Measurements from ENCODE around the gene TRPM7.
A peak's percentile ranks its signal among the peaks of the same experiment; 100 is the strongest.

The TRPM7 gene

GRCh38 chr15:50676799-50677483 is 9.7 kb downstream of the TRPM7 start:
- no peaks in the 10 kb centered on the region for H3K9me2 ChIP-seq (replicated peaks; ENCODE audit: insufficient read depth, low read length)
- no peaks in the 10 kb centered on the region for H3K9me3 ChIP-seq (replicated peaks; ENCODE audit: insufficient read depth, low read length)
- DNase-seq: no peak
- H2AFZ ChIP-seq (ENCODE audit: low read length): no peak overlapping the region
- 0 out of 2 replicates have a peak, but pooled peaks cover 5% of the 10 kb centered on the region for H3F3A ChIP-seq (ENCODE audit: insufficient read depth, low read length)
- no peaks in the 10 kb centered on the region for H4K20me1 ChIP-seq (ENCODE audit: insufficient read depth, low read length)
- H3K4me2 ChIP-seq (ENCODE audit: low read depth, low read length): no peak overlapping the region
- no peak overlapping the region for H3K27ac ChIP-seq (ENCODE audit: low read length)
- H3K36me3 ChIP-seq (replicated peaks; ENCODE audit: insufficient read depth, low read length): no peaks in the 10 kb centered on the region
- H3K4me1 ChIP-seq (ENCODE audit: low read length): no peaks in the 10 kb centered on the region
- no peak overlapping the region for H3K9ac ChIP-seq (ENCODE audit: low read length)
- no peak overlapping the region for H3K4me3 ChIP-seq (ENCODE audit: low read length)
- TF ChIP-seq EZH2 (optimal IDR thresholded peaks at IDR 0.05; ENCODE audit: low read depth, low read length) (no peak), CTCF (IDR thresholded peaks at IDR 0.05; ENCODE audit: low read length) (no peak), EZH2phosphoT487 (IDR thresholded peaks at IDR 0.05; ENCODE audit: low read length) (no peak)
- no peaks in the 10 kb centered on the region for H3K27me3 ChIP-seq (replicated peaks; ENCODE audit: insufficient read depth, low read length)
- H3K79me2 ChIP-seq (ENCODE audit: low read length): peaks cover 93% of the 10 kb centered on the region

- TF ChIP-seq CTCF (IDR thresholded peaks at IDR 0.05; ENCODE audit: low read length): peak; percentile 76
- TF ChIP-seq EZH2phosphoT487 (IDR thresholded peaks at IDR 0.05; ENCODE audit: low read length): no peak
- TF ChIP-seq EZH2 (optimal IDR thresholded peaks at IDR 0.05; ENCODE audit: low read depth, low read length): no peak
- H3K4me3 ChIP-seq (ENCODE audit: low read length): no peak overlapping the region
- 0 out of 2 replicates have a peak, but pooled peaks cover 5% of the 10 kb centered on the region for H3F3A ChIP-seq (ENCODE audit: insufficient read depth, low read length)
- H3K27ac ChIP-seq (ENCODE audit: low read length): no peak overlapping the region
- H3K9ac ChIP-seq (ENCODE audit: low read length): no peak overlapping the region
- no peaks in the 10 kb centered on the region for H3K4me1 ChIP-seq (ENCODE audit: low read length)
- no peaks in the 10 kb centered on the region for H3K9me2 ChIP-seq (replicated peaks; ENCODE audit: insufficient read depth, low read length)
- H3K4me2 ChIP-seq (ENCODE audit: low read depth, low read length): no peak overlapping the region
- H4K20me1 ChIP-seq (ENCODE audit: insufficient read depth, low read length): 0 out of 2 replicates have a peak, but pooled peaks cover 2% of the 10 kb centered on the region
- H3K9me3 ChIP-seq (replicated peaks; ENCODE audit: insufficient read depth, low read length): no peaks in the 10 kb centered on the region
- H3K36me3 ChIP-seq (replicated peaks; ENCODE audit: insufficient read depth, low read length): no peaks in the 10 kb centered on the region
- peak; percentile 20 for DNase-seq
- H2AFZ ChIP-seq (ENCODE audit: low read length): no peak overlapping the region
- H3K27me3 ChIP-seq (replicated peaks; ENCODE audit: insufficient read depth, low read length): no peaks in the 10 kb centered on the region
- peaks cover 93% of the 10 kb centered on the region for H3K79me2 ChIP-seq (ENCODE audit: low read length)
Measured at GRCh38 chr15:50675535-50676144, 11.0 kb downstream of the TRPM7 start.

- TF ChIP-seq EZH2 (optimal IDR thresholded peaks at IDR 0.05; ENCODE audit: low read depth, low read length): no peak
- no peak for TF ChIP-seq EZH2phosphoT487 (IDR thresholded peaks at IDR 0.05; ENCODE audit: low read length)
- no peak for TF ChIP-seq CTCF (IDR thresholded peaks at IDR 0.05; ENCODE audit: low read length)
- Histone ChIP-seq H3K27ac (ENCODE audit: low read length) (no peak overlapping the region), H3K36me3 (replicated peaks; ENCODE audit: insufficient read depth, low read length) (no peaks in the 10 kb centered on the region), H3K9ac (ENCODE audit: low read length) (no peak overlapping the region), H3F3A (ENCODE audit: insufficient read depth, low read length) (no peaks in the 10 kb centered on the region), H3K4me1 (ENCODE audit: low read length) (no peaks in the 10 kb centered on the region), H2AFZ (ENCODE audit: low read length) (no peak overlapping the region), H3K9me2 (replicated peaks; ENCODE audit: insufficient read depth, low read length) (no peaks in the 10 kb centered on the region), H3K4me3 (ENCODE audit: low read length) (no peak overlapping the region), H4K20me1 (ENCODE audit: insufficient read depth, low read length) (0 out of 2 replicates have a peak, but pooled peaks cover 2% of the 10 kb centered on the region), H3K27me3 (replicated peaks; ENCODE audit: insufficient read depth, low read length) (no peaks in the 10 kb centered on the region), H3K9me3 (replicated peaks; ENCODE audit: insufficient read depth, low read length) (no peaks in the 10 kb centered on the region), H3K4me2 (ENCODE audit: low read depth, low read length) (no peak overlapping the region), H3K79me2 (ENCODE audit: low read length) (peaks cover 91% of the 10 kb centered on the region)
- DNase-seq: no peak
Measured at GRCh38 chr15:50670115-50670514, 16.5 kb downstream of the TRPM7 start.

All from MM.1S (cell line).